PFSK-1 (cell line): ENCODE measurements around the gene MRPS33.

Experiments
- FOXP2 ChIP-seq: optimal IDR thresholded peaks from 2 replicates; pipeline ENCODE3; 2011; ENCODE audit warnings: borderline replicate concordance, control low read depth, inconsistent platforms; ENCODE audit not compliant: insufficient read depth; ENCODE audit errors: extremely low read length, extremely low read depth
- POLR2AphosphoS5 ChIP-seq: IDR thresholded peaks from 2 replicates; pipeline ENCODE4 v1.6.1; 2012; ENCODE audit warnings: low read depth, mild to moderate bottlenecking, control low read depth, low read length, moderate library complexity
- TAF1 ChIP-seq: IDR thresholded peaks from 2 replicates; pipeline ENCODE4 v1.6.1; 2012; ENCODE audit warnings: low read length, control low read depth, borderline replicate concordance; ENCODE audit not compliant: insufficient read depth
- TF ChIP-seq, protein P1 (sequence below), 2 experiments: IDR thresholded peaks; 2 replicates each; pipeline versions ENCODE4 v1.6.1 to v1.8.0; 2011 to 2012; ENCODE audit warnings: low read depth in 2 of 2, low read length in 2 of 2, control low read depth in 1 of 2, inconsistent platforms in 1 of 2, mild to moderate bottlenecking in 1 of 2, moderate library complexity in 1 of 2; ENCODE audit not compliant: insufficient read depth in 1 of 2

DNA sequence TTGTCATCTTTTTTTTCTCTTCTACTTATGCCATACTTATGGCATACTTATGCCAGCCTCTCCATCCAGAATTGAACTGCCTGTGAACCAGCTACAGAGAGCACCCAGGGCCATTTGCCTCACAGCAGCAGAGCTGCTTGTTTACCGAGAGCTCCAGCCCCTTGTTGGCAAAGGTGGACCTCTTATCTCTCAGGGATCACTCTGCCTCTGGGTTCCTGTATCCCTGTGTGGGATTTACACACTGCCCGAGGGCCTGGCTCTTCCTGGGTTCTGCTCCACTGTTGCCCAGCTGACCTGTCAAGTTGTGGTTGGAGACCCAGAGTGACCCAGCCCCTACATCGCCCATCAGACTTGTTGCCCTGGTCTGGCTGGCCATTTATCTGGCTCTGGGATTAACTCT lies 22.3 kb downstream of the MRPS33 start:
- TF ChIP-seq POLR2AphosphoS5: no peak
- TF ChIP-seq TAF1: no peak
- TF ChIP-seq, protein P1, sequence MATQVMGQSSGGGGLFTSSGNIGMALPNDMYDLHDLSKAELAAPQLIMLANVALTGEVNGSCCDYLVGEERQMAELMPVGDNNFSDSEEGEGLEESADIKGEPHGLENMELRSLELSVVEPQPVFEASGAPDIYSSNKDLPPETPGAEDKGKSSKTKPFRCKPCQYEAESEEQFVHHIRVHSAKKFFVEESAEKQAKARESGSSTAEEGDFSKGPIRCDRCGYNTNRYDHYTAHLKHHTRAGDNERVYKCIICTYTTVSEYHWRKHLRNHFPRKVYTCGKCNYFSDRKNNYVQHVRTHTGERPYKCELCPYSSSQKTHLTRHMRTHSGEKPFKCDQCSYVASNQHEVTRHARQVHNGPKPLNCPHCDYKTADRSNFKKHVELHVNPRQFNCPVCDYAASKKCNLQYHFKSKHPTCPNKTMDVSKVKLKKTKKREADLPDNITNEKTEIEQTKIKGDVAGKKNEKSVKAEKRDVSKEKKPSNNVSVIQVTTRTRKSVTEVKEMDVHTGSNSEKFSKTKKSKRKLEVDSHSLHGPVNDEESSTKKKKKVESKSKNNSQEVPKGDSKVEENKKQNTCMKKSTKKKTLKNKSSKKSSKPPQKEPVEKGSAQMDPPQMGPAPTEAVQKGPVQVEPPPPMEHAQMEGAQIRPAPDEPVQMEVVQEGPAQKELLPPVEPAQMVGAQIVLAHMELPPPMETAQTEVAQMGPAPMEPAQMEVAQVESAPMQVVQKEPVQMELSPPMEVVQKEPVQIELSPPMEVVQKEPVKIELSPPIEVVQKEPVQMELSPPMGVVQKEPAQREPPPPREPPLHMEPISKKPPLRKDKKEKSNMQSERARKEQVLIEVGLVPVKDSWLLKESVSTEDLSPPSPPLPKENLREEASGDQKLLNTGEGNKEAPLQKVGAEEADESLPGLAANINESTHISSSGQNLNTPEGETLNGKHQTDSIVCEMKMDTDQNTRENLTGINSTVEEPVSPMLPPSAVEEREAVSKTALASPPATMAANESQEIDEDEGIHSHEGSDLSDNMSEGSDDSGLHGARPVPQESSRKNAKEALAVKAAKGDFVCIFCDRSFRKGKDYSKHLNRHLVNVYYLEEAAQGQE (IDR thresholded peaks at IDR 0.05; ENCODE audit: insufficient read depth in 1 of 2, low read depth in 2 of 2, low read length in 2 of 2): no peak
- TF ChIP-seq FOXP2: no peak
